ENCODE measurements around the gene JUND.
A peak's percentile ranks its signal among the peaks of the same experiment; 100 is the strongest.

Gene JUND

GRCh38 chr19:18281082-18282020 lies at the start of gene JUND:
Gene JUND (minus strand): TSS chr19:18281622. CDS start chr19:18281484, 138 bp downstream.
- Histone ChIP-seq H3K9me2 (replicated peaks; ENCODE audit: insufficient read depth, low read length) (no peaks in the 10 kb centered on the region), H3K36me3 (ENCODE audit: low read length) (no peaks in the 10 kb centered on the region), H3K27ac (ENCODE audit: low read depth, low read length) (peak within 1 kb of the TSS; percentile 92), H3K9ac (ENCODE audit: low read length) (peak within 1 kb of the TSS; percentile 72), H4K20me1 (ENCODE audit: low read depth, low read length) (no peaks in the 10 kb centered on the region), H3K9me3 (ENCODE audit: insufficient read depth, low read length) (no peaks in the 10 kb centered on the region), H3F3A (ENCODE audit: insufficient read depth) (peaks cover 9% of the 10 kb centered on the region), H3K79me2 (ENCODE audit: insufficient read depth, low read length) (no peaks in the 10 kb centered on the region), H2AFZ (ENCODE audit: low read depth, low read length, severe bottlenecking) (peak within 1 kb of the TSS; percentile 45), H3K4me3 (ENCODE audit: insufficient read depth, low read length, poor library complexity, severe bottlenecking) (peak within 1 kb of the TSS; percentile 77), H3K27me3 (ENCODE audit: low read length) (no peaks in the 10 kb centered on the region), H3K4me2 (ENCODE audit: low read depth, low read length, poor library complexity, severe bottlenecking) (peak within 1 kb of the TSS; percentile 93)
- TF ChIP-seq CTCF (IDR thresholded peaks at IDR 0.05; ENCODE audit: insufficient read depth, low read length, poor library complexity, severe bottlenecking) (no peak), EZH2phosphoT487 (conservative IDR thresholded peaks at IDR 0.05; ENCODE audit: low read length) (no peak)

- Histone ChIP-seq H3K9me2 (replicated peaks; ENCODE audit: insufficient read depth, low read length) (no peaks in the 10 kb centered on the region), H3K27me3 (ENCODE audit: low read length) (no peaks in the 10 kb centered on the region), H3F3A (ENCODE audit: insufficient read depth) (no peaks in the 10 kb centered on the region), H4K20me1 (ENCODE audit: low read depth, low read length) (no peaks in the 10 kb centered on the region), H3K9me3 (ENCODE audit: insufficient read depth, low read length) (no peaks in the 10 kb centered on the region), H3K9ac (ENCODE audit: low read length) (no peak overlapping the region), H3K4me2 (ENCODE audit: low read depth, low read length, poor library complexity, severe bottlenecking) (no peak overlapping the region), H3K36me3 (ENCODE audit: low read length) (no peaks in the 10 kb centered on the region), H3K4me3 (ENCODE audit: insufficient read depth, low read length, poor library complexity, severe bottlenecking) (no peak overlapping the region), H2AFZ (ENCODE audit: low read depth, low read length, severe bottlenecking) (no peak overlapping the region), H3K79me2 (ENCODE audit: insufficient read depth, low read length) (no peaks in the 10 kb centered on the region), H3K27ac (ENCODE audit: low read depth, low read length) (no peak overlapping the region)
- TF ChIP-seq EZH2phosphoT487 (conservative IDR thresholded peaks at IDR 0.05; ENCODE audit: low read length) (no peak), CTCF (IDR thresholded peaks at IDR 0.05; ENCODE audit: insufficient read depth, low read length, poor library complexity, severe bottlenecking) (no peak)
Observed at GRCh38 chr19:18330868-18331267, 49.4 kb upstream of the JUND start.

GRCh38 chr19:18329035-18329376 lies 47.6 kb upstream of the JUND start:
- H3K9ac ChIP-seq (ENCODE audit: low read length) = peak overlapping the region; percentile 29

More at GRCh38 chr19:18329035-18329376, 47.6 kb upstream of the JUND start:
- H4K20me1 ChIP-seq (ENCODE audit: low read depth, low read length) = no peaks in the 10 kb centered on the region
- H3K36me3 ChIP-seq (ENCODE audit: low read length) = no peaks in the 10 kb centered on the region
- no peaks in the 10 kb centered on the region for H3K9me2 ChIP-seq (replicated peaks; ENCODE audit: insufficient read depth, low read length)
- H3F3A ChIP-seq (ENCODE audit: insufficient read depth) = peaks cover 2% of the 10 kb centered on the region; the same call in 1 of the 2 replicates
- H3K9me3 ChIP-seq (ENCODE audit: insufficient read depth, low read length) = no peaks in the 10 kb centered on the region
- no peaks in the 10 kb centered on the region for H3K27me3 ChIP-seq (ENCODE audit: low read length)
- H3K79me2 ChIP-seq (ENCODE audit: insufficient read depth, low read length) = no peaks in the 10 kb centered on the region
- TF ChIP-seq EZH2phosphoT487 (conservative IDR thresholded peaks at IDR 0.05; ENCODE audit: low read length) (no peak), CTCF (IDR thresholded peaks at IDR 0.05; ENCODE audit: insufficient read depth, low read length, poor library complexity, severe bottlenecking) (no peak)
- H3K4me2 ChIP-seq (ENCODE audit: low read depth, low read length, poor library complexity, severe bottlenecking) = peak overlapping the region; percentile 53
- no peak overlapping the region for H3K27ac ChIP-seq (ENCODE audit: low read depth, low read length)
- peak overlapping the region; percentile 11 for H3K4me3 ChIP-seq (ENCODE audit: insufficient read depth, low read length, poor library complexity, severe bottlenecking)
- H2AFZ ChIP-seq (ENCODE audit: low read depth, low read length, severe bottlenecking) = peak overlapping the region; percentile 50

Measured in SU-DHL-6 (cell line).